ENCODE results near the gene CYP27A1.
"Not testable (repeated sequence)": the region's sequence is repeated elsewhere in the genome, so short reads cannot be mapped to it uniquely, and the experiment has no call there.

CYP27A1 gene

GRCh38 chr2:218772759-218773158, 9.2 kb upstream of the CYP27A1 start:
- in situ Hi-C loops (cut with HindIII; ENCODE audit: low sequenced_read_pairs): not testable (repeated sequence)

DNA sequence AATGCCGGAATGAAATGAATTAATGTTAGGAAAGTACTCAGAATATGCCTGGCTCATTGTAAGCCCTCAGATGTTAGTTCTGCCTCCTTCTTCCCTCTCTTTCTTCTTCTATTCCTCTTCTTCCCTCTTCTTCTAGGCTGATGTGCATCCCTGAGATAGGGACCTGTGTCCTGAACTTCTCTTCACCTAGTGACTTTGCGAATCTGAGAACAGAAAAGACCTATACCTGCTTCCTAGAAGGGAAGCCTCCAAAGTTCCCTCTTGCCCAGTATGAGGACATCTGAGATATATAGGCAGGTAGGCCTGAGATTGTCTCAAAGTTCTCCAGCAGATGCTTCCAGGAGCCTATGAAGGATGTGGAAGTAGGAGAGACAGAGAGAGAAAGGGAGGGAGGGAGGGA, 8.1 kb upstream of the CYP27A1 start:
- in situ Hi-C loops (cut with HindIII; ENCODE audit: low sequenced_read_pairs): no loop called here

DNA sequence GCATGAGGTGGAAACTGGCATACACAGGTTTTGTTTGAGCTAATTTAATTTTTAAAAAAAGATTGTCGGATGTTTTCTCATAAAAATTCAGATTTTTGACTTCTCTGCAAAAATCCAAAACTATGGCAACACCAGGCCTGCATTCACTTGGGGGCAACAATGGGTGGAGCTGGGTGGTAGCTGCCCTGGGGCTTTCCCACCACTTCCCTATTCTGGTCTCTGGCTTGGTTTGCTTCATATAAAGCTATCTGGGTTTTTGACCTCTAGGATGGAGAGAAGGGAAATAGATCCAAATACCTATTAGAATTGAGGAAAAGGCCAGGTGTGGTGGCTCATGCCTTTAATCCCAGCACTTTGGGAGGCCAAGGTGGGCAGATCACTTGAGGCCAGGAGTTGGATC, 5.5 kb upstream of the CYP27A1 start:
- in situ Hi-C loops (cut with HindIII; ENCODE audit: low sequenced_read_pairs): no loop called here

DNA sequence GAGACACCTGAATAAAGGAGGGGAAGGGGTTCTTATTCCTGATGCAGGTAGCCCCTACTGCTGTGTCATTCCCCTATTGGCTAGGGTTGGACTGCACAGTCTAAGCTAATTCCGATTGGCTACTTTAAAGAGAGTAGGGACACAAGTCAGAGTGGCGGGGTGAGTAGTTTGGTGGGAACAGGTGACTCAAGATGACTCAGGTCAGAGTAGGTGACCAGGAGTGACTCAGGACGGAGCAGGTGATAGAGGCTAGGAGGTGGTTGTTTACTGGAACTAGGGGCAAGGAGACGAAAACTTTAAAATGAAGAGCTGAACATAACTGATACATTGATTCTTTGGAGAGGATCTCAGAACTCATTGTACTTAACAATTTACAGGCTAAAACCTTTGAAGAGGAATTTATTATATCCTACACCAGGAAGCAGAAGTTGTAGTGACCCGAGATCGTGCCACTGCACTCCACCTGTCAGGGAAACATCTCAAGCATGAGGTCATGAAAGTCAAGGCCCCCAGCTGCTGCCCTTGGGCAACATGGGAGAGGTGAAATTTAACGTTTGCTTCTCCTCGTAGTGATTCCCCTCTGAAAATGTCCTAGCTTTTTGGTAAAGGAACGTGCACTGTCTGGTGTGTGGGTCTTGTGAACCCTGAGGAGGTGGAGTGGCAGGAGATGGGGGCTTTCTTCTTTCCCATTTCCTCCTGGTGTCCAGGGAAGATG, 4.5 kb upstream of the CYP27A1 start:
- in situ Hi-C loops (cut with HindIII; ENCODE audit: low sequenced_read_pairs): no loop called here

DNA sequence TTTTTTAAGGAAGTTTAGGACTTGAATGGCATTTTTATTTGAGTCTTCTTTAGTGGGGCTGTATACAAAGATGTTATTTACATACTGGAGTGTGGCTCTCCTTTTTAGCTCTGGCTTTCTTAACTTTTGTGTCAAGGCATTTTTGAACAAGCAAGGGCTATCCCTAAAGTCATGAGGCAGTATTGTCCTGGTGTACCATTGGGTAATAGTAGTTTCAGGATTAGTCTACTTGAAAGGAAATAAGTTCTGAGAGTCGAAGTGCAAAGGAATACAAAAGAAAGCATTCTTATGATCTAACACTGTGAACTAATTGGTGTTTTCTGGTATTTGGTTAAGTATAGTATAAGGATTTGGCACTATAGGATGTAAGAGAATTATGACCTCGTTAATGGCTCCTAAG, 1.9 kb upstream of the CYP27A1 start:
- in situ Hi-C loops (cut with HindIII; ENCODE audit: low sequenced_read_pairs): no loop called here

DNA sequence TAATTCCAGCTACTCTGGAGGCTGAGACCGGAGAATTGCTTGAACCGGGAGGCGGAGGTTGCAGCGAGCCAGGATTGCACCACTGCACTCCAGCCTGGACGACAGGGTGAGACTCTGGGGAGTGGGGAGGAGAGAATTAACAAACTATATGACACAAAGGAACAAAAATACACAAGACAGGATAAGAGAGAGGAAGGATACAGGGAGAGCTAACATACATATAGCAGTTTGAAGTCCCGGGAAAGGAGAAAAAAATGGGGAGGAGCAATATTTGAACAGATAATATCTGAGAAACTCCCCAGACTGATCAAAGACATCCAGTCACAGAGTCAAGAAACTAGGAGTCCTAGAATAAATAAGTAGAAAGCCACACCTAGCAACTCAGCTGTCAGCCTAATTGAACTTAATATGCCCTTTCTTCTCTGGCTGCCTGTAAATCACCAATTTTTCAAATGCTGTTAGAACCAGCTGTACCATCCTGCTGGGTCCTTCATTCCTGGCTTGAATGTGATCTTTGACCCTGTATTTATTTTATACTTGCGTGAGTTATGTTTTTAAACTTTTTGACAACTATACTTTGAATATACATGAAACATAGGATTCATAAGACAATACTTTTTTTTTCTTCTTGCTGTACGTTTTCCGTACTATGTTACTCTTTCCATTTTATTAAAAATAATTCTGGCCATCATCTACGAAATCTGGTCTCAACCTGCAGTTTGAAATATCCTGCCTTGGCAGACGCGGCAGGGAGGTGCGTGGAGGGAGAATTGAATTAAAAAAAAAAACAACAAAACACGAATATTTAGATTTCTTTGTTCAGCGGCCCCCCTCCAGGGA, 876 bp upstream of the CYP27A1 start:
- in situ Hi-C loops (cut with HindIII; ENCODE audit: low sequenced_read_pairs): no loop called here

DNA sequence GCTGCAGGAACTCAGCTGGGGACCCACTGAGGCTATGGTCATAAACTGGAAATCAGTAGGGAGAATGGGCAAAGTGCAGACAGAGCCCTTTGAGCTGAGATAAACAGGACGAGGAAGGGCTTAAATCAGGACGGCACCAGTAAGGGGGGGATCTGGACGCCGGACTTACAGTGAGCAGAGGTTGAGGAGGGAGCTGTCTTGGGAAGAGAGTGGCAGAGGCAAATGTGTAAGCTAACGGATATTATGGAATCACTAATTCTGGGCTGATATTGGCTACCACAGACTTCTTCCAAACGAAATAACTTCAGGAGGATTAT, 539 bp downstream of the CYP27A1 start:
- in situ Hi-C loops (cut with HindIII; ENCODE audit: low sequenced_read_pairs): no loop called here

GRCh38 chr2:218783688-218784087, 1.7 kb downstream of the CYP27A1 start:
- in situ Hi-C loops (cut with HindIII; ENCODE audit: low sequenced_read_pairs): no loop called here

- in situ Hi-C loops (cut with HindIII; ENCODE audit: low sequenced_read_pairs): no loop called here
Measured at GRCh38 chr2:218785103-218785502, 3.2 kb downstream of the CYP27A1 start.

DNA sequence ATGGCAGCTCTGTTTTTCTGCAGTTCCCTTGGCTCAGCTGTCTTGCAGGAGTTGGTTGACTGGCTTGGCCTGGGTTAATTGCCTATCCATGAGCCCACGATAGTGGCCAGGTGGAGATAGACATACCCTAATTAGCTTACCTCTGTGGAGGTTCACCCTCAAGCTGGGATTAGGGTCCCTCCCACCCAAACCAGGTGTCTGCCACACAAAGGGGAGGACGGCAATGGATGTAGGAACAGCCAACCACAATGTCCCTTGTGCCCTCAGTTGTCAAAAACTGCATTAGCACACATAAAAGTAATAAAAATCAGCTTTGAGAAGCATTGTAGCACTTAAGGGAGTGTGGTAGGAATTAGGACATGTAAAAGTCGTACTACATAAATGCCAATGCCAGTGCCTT, 4.2 kb downstream of the CYP27A1 start:
- in situ Hi-C loops (cut with HindIII; ENCODE audit: low sequenced_read_pairs): no loop called here

GRCh38 chr2:218788529-218789255, 6.7 kb downstream of the CYP27A1 start:
- in situ Hi-C loops (cut with HindIII; ENCODE audit: low sequenced_read_pairs): no loop called here

GRCh38 chr2:218792433-218792832, 10.5 kb downstream of the CYP27A1 start:
- in situ Hi-C loops (cut with HindIII; ENCODE audit: low sequenced_read_pairs): no loop called here

DNA sequence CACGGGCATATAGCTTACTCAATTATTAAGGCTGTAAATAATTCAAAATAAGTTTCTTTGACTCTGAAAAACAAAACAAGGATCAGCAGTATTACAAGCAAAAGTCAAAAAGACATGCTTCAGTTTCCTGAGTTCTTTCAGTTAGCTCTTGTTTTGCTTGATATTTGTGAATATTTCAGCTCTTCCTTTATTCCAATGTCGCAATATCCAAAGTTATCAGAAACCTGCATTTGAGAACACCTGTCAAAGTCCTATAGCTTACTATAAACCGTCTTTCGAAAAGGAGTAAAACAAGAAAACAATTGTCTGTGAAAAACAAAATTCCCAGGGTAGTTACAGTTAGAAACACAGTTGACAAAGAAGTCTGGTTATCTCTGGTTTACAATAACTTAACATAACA, 14.7 kb downstream of the CYP27A1 start:
- in situ Hi-C loops (cut with HindIII; ENCODE audit: low sequenced_read_pairs): no loop called here

GRCh38 chr2:218798767-218799504, 17.0 kb downstream of the CYP27A1 start:
- in situ Hi-C loops (cut with HindIII; ENCODE audit: low sequenced_read_pairs): no loop called here

GRCh38 chr2:218799990-218800389, 18.0 kb downstream of the CYP27A1 start:
- in situ Hi-C loops (cut with HindIII; ENCODE audit: low sequenced_read_pairs): no loop called here

DNA sequence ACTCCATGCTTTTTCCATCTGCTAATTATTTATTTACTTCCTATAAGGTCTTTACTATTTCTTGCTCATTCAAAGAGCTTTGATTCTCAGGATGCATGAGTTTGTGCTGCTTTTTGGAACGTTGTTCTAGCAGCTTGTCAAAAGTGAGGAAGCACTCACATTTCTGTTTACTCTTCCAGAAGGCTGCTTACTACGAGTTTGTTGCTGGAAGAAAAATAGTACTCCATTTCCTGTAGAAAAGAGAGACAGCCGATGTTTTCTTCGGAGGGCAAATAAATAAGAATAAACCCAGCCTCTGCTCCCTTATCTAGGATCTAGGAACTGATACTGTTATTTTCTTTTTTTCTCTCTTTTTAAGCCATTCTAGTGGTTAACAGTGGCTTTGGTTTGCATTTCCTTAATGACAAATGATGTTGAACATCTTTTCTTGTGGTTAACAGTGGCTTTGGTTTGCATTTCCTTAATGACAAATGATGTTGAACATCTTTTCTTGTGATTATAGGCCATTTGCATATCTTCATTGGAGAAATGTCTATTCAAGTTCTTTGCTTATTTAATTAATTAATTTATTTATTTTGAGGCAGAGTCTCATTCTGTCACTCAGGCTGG, 20.5 kb downstream of the CYP27A1 start:
- in situ Hi-C loops (cut with HindIII; ENCODE audit: low sequenced_read_pairs): no loop called here

DNA sequence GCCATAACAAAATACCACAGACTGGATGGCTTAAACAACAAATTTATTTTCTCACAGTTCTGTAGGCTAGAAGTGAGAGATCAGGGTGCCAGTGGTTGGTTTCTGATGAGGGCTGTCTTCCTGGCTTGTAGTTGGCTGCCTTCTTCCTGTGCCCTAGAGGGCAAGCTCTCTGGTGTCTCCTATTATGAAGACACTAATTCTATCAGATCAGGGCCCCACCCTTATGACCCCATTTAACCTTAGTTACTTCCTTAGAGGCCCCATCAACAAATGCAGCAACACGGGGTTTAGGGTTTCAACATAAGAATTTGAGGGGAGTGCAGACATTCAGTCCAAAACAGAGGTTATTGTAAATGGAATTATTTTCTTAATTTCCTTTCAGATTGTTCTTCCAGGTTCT, 22.9 kb downstream of the CYP27A1 start:
- in situ Hi-C loops (cut with HindIII; ENCODE audit: low sequenced_read_pairs): no loop called here

DNA sequence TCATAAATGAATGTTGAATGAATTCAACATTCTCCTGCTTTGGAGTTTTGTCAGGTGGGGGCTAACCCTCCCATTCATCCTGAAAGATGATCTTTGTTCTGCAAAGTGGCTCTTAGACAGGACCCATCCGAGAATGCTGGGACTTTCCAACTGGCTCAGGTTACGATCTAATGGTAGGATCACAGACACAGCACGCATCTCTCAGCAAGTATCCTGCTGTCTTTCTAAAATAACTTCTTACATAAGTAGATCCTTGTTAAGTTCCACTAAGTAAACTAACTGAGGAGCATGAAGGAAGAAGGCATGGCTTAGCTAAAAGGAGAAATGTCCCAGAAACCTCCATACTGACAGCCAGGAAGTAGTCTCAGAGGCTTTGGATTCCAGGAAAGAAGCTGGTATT, 23.7 kb downstream of the CYP27A1 start:
- in situ Hi-C loops (cut with HindIII; ENCODE audit: low sequenced_read_pairs): no loop called here

DNA sequence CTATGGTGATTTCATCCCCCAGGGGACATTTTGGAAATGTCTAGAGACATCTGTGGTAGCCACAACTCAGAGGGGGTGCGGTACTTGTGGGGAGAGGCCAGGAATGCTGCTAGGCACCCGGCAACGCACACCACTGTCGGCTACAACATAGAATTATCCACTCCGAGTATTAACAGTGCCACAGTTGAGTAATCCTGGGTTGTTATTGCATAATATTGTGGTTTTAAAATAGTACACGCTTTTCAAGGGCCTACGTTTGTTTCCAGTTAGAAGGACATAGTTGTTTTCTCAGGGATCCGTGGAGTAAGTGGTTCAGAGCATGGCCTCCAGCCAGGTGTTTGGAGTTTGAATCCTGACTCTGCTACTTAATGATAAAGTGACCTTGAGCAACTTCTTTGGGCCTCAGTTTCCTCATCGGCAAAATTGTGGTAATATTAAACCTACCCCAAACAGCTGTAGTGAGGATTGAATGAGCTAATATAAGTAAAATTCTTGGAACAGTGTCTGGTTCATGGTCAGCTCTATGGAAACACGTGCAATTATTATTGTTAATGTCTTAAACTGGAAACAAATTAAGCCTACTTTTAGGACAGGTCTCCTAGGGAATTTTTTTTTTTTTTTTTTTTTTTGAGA, 24.5 kb downstream of the CYP27A1 start:
- in situ Hi-C loops (cut with HindIII; ENCODE audit: low sequenced_read_pairs): no loop called here

DNA sequence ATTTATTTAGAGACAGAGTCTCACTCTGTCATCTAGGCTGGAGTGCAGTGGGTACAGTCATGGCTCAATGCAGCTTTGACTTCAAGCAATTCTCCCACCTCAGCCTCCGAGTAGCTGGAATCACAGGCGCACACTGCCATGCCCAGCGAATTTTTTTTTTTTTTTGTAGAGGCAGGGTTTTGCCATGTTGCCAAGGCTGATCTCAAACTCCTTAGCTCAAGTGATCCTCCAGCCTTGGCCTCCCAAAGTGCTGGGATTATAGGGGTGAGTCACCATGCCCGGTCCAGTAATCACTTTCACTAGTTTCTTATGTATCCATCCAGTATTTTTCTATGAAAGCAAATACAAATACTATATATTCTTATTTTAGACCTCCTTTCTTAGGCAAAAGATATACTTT, 25.7 kb downstream of the CYP27A1 start:
- in situ Hi-C loops (cut with HindIII; ENCODE audit: low sequenced_read_pairs): no loop called here

All from DLD1 (cell line).